TTC549 (cell line): ENCODE results near the gene IL27RA.

Experiments
- FAIRE-seq: peaks from 2 replicates; lab custom pipeline; 2012; peaks lifted over from hg19 to GRCh38; lab: Jason Lieb, UNC

IL27RA gene

GRCh38 chr19:14031719-14032480 lies at the start of gene IL27RA:
TSS of gene IL27RA (plus strand) at chr19:14031762. CDS start at chr19:14031873, 111 bp downstream.
- no peak for FAIRE-seq

- FAIRE-seq = no peak
Measured at GRCh38 chr19:13981988-13982501, 49.5 kb upstream of the IL27RA start.

DNA sequence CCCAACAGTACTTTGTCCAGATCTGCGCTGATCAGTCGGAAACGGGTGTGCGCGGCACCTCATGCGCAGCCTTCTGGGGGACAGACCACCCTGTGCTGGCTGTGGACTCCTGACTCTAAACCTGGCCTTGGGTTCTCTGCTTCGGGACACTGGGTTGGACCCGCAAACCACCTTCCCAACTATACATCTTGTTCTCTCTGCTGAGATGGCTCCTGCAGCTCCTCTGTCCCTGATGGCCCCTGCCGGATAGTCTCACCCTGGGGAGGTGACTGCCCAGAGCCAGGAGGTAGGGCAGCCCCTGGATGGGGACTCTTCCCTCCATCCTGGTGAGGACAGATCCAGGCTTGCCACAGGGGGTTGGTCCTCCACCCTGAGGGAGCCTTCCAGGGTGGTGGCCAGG lies 48.8 kb upstream of the IL27RA start:
- no peak for FAIRE-seq

DNA sequence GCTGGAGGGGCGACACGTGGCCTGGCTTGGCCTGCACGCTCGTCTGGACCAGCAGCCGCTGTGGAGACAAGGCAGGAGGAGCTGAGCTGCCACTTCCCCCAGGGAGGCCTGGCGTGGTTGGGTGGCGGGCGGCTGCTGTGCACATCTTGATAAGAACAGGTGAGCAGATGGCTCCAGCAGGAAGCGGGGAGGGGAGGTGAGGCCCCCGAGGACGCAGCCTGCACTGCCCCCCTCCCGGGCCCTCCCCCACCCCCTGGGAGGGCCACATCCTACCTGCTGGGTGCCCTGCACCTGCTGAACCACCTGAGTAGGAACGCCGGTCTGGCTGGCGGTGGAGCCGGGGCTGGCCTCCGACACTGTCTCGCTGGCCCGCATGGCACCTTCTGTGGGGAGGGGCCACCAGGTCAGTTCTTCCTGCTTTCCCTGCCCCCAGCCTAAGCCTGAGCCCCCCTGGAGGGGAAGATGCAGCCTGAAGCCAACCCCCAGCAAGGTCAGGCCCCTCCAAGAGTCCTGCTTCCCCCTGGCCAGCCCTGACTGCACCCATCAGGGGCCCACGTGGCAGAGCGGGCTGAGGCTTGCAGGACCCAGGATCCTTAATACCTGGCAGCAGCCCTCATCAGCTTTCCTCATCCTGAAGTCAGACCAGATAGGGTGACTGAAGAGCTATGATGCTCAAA lies 48.2 kb upstream of the IL27RA start:
- FAIRE-seq = no peak

GRCh38 chr19:13984186-13984585 lies 47.4 kb upstream of the IL27RA start:
- no peak for FAIRE-seq

DNA sequence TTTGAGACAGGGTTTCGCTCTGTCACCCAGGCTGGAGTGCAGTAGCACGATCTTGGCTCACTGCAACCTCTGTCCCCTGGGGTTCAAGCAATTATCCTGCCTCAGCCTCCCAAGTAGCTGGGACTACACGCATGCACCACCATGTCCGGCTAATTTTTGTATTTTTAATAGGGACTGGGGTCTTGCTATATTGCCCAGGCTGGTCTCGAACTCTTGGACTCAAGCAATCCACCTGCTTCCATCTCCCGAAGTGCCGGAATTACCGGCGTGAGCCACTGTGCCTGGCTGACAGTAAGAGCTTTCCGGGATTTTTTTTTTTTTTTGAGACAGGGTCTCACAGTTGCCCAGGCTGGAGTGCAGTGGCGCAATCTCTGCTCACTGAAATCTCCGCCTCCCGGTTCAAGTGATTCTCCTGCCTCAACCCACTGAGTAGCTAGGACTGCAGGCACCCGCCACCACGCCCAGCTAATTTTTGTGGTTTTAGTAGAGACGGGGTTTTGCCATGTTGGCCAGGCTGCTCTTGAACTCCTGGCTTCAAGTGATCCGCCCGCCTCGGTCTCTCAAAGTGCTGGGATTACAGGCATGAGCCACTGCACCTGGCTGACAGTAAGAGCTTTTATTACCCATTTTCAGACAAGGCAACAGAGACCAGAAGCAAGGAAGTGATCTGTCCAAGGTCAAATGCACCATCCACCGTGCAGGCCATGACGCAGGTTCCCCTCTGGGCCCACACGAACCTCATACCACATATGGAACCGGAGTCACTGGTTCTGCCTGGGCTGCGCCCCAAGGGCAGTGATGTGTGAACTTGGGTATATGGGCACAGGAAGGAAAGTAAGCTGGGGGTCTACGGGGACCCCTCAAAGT lies 46.5 kb upstream of the IL27RA start:
- FAIRE-seq = no peak

- no peak for FAIRE-seq
Measured at GRCh38 chr19:13985771-13986347, 45.7 kb upstream of the IL27RA start.

GRCh38 chr19:13986348-13986904 lies 45.1 kb upstream of the IL27RA start:
- no peak for FAIRE-seq

DNA sequence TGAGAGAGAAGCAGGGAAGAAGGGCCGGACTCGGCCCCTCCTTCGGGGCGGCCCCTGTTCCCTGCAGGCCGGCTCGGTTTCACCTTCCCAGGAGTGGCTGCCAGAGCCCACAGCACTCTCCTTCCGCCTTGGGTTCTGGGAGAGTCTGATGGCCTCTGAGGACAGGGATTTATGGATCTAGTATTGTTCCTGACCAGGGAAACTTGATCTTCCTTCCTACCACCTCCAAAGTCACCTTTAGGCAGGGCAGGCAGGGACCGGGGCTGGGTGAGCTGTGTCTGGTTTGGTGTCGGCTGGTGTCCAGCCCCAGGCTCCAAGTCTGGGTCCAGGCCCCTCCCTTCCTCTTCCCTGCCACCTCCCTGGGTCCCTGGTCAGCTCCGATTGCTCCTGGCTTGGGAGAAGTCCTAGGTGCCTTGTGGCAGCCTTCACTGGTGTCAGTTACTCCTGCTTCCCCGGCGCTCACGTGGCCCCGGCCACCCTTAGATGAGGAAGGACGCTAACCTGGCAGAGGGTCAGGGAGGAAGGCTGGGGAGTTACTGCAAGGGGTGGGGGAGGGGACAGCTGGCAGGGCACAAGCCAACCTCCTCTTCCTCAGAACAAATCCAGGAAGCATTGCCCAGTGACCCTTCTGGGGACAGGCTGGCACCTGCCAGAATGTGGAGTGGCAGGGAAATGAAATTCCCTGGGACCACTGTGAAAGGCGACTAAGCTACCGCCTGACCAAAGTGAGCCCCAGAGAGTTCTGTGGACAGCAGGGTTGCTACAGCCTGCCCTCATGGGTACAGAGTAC lies 44.3 kb upstream of the IL27RA start:
- FAIRE-seq = no peak

DNA sequence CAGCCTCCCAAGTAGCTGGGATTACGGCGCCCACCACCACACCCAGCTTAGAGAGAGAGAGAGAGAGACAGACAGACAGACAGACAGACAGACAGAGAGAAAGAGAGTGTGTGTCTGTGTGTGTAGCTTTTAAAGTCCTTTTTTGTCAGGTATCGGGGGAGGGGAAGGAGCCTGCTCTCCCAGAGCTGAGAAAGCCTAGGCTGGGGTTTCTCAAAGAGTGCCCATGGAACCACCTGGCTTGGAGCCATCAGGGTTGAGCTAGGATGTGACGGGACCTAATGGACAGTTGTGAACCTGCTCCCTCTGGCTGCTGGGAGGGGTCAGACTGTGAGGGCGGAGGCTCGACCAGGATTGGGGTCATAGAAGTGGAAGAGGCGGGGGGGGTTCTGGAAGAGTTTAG lies 42.1 kb upstream of the IL27RA start:
- no peak for FAIRE-seq

- FAIRE-seq = no peak
Measured at GRCh38 chr19:13990085-13990484, 41.5 kb upstream of the IL27RA start.

DNA sequence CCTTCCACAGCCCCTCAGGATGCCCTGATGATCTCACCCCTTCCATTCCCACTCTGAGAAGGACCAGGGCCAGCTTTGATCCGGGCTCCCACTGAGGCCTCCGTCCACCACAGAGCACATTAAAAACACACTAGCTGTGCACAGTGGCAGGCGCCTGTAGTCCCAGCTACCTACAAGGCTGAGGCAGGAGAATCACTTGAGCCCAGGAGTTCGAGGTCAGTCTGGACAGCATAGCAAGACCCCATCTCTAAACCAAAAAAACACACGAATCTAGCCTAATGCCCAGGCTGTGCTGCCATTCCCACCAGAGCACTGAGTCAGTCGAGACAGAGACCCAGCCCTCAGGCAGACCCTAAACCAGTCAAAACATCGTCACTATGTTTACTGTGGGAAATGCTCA lies 39.5 kb upstream of the IL27RA start:
- FAIRE-seq = no peak

GRCh38 chr19:13993590-13994300 lies 37.8 kb upstream of the IL27RA start:
- no peak for FAIRE-seq

- FAIRE-seq = no peak
Measured at GRCh38 chr19:13995017-13995728, 36.4 kb upstream of the IL27RA start.

GRCh38 chr19:13995878-13996765 lies 35.4 kb upstream of the IL27RA start:
- FAIRE-seq = no peak

GRCh38 chr19:13996928-13997630 lies 34.5 kb upstream of the IL27RA start:
- no peak for FAIRE-seq

- FAIRE-seq = no peak
Measured at GRCh38 chr19:13997631-13997962, 34.0 kb upstream of the IL27RA start.

GRCh38 chr19:13998426-13998825 lies 33.1 kb upstream of the IL27RA start:
- no peak for FAIRE-seq
